ENCODE results near the gene NCOR1. TPM values are rescaled to one million over a fixed set of nuclear protein-coding genes. Genes with fewer than 3 reads are reported as not detected.
A peak's percentile ranks its signal among the peaks of the same experiment; 100 is the strongest.

The NCOR1 gene
- total and polyA plus RNA-seq, 9 of the 15 experiments (the other 6 are each of a cell fraction or from before 2014, with no cell fraction given), result 20.2 to 66.5 (median 50.9) TPM

DNA sequence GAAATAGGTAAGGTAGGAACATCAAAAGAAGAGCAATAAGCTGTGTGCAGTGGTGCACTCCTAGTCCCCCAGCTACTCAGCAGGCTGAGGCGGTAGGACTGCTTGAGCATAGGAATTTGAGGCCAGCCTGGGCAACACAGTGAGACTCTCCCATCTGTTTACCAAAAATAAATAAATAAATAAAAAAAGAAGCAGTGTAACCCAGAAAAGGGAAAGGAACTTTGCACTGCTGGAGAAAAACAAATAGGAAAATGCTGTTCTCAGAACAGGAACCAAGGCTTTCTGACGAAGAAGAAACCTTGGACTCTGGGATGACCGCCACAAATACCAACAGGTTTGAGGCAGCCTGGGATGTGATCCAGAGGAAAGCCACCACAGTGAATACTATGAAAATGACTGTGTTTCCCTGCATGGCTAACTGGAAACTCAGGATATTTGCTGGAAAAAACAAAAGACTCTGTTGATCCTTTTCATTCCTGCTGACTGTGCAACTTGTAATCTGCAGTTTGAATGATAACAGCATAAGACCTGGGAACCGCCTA, 174.6 kb downstream of the NCOR1 start (continued):
- TF ChIP-seq, protein P1, sequence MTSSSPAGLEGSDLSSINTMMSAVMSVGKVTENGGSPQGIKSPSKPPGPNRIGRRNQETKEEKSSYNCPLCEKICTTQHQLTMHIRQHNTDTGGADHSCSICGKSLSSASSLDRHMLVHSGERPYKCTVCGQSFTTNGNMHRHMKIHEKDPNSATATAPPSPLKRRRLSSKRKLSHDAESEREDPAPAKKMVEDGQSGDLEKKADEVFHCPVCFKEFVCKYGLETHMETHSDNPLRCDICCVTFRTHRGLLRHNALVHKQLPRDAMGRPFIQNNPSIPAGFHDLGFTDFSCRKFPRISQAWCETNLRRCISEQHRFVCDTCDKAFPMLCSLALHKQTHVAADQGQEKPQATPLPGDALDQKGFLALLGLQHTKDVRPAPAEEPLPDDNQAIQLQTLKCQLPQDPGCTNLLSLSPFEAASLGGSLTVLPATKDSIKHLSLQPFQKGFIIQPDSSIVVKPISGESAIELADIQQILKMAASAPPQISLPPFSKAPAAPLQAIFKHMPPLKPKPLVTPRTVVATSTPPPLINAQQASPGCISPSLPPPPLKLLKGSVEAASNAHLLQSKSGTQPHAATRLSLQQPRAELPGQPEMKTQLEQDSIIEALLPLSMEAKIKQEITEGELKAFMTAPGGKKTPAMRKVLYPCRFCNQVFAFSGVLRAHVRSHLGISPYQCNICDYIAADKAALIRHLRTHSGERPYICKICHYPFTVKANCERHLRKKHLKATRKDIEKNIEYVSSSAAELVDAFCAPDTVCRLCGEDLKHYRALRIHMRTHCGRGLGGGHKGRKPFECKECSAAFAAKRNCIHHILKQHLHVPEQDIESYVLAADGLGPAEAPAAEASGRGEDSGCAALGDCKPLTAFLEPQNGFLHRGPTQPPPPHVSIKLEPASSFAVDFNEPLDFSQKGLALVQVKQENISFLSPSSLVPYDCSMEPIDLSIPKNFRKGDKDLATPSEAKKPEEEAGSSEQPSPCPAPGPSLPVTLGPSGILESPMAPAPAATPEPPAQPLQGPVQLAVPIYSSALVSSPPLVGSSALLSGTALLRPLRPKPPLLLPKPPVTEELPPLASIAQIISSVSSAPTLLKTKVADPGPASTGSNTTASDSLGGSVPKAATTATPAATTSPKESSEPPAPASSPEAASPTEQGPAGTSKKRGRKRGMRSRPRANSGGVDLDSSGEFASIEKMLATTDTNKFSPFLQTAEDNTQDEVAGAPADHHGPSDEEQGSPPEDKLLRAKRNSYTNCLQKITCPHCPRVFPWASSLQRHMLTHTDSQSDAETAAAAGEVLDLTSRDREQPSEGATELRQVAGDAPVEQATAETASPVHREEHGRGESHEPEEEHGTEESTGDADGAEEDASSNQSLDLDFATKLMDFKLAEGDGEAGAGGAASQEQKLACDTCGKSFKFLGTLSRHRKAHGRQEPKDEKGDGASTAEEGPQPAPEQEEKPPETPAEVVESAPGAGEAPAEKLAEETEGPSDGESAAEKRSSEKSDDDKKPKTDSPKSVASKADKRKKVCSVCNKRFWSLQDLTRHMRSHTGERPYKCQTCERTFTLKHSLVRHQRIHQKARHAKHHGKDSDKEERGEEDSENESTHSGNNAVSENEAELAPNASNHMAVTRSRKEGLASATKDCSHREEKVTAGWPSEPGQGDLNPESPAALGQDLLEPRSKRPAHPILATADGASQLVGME (CRISPR knock-in tag; IDR thresholded peaks at IDR 0.05), result no peak
- TF ChIP-seq, protein P2, sequence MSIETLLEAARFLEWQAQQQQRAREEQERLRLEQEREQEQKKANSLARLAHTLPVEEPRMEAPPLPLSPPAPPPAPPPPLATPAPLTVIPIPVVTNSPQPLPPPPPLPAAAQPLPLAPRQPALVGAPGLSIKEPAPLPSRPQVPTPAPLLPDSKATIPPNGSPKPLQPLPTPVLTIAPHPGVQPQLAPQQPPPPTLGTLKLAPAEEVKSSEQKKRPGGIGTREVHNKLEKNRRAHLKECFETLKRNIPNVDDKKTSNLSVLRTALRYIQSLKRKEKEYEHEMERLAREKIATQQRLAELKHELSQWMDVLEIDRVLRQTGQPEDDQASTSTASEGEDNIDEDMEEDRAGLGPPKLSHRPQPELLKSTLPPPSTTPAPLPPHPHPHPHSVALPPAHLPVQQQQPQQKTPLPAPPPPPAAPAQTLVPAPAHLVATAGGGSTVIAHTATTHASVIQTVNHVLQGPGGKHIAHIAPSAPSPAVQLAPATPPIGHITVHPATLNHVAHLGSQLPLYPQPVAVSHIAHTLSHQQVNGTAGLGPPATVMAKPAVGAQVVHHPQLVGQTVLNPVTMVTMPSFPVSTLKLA (conservative IDR thresholded peaks at IDR 0.05), result no peak
- TF ChIP-seq KAT2B (IDR thresholded peaks at IDR 0.05; ENCODE audit: low read depth, low read length) (no peak), ILK (tag; IDR thresholded peaks at IDR 0.05; ENCODE audit: borderline replicate concordance, low read depth) (no peak), PHB (CRISPR knock-in tag; IDR thresholded peaks at IDR 0.05) (no peak), STAT5A (IDR thresholded peaks at IDR 0.05; ENCODE audit: borderline replicate concordance, low read length) (no peak), POLR2B (IDR thresholded peaks at IDR 0.05; ENCODE audit: low read depth, partially characterized antibody) (no peak), PHF8 (IDR thresholded peaks at IDR 0.05; ENCODE audit: borderline replicate concordance, low read length) (no peak), RBM25 (IDR thresholded peaks at IDR 0.05; ENCODE audit: low read depth, low read length, severe bottlenecking) (no peak), TBP (optimal IDR thresholded peaks at IDR 0.05; ENCODE audit: low read depth, low read length) (no peak), C11orf30 (IDR thresholded peaks at IDR 0.05; ENCODE audit: low read depth) (peak; percentile 82), KDM5B (IDR thresholded peaks at IDR 0.05; ENCODE audit: insufficient replicate concordance, low read depth, low read length) (no peak), MED1 (CRISPR knock-in tag; IDR thresholded peaks at IDR 0.05; ENCODE audit: borderline replicate concordance) (no peak), TAF9B (IDR thresholded peaks at IDR 0.05; ENCODE audit: partially characterized antibody) (no peak), CBX3 (IDR thresholded peaks at IDR 0.05; ENCODE audit: borderline replicate concordance in 1 of 2, low read length in 2 of 2) (no peak), GTF2A2 (tag; IDR thresholded peaks at IDR 0.05) (no peak)
- TF ChIP-seq, protein P3, sequence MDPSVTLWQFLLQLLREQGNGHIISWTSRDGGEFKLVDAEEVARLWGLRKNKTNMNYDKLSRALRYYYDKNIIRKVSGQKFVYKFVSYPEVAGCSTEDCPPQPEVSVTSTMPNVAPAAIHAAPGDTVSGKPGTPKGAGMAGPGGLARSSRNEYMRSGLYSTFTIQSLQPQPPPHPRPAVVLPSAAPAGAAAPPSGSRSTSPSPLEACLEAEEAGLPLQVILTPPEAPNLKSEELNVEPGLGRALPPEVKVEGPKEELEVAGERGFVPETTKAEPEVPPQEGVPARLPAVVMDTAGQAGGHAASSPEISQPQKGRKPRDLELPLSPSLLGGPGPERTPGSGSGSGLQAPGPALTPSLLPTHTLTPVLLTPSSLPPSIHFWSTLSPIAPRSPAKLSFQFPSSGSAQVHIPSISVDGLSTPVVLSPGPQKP (CRISPR knock-in tag; IDR thresholded peaks at IDR 0.05), result no peak
- TF ChIP-seq, protein P4, sequence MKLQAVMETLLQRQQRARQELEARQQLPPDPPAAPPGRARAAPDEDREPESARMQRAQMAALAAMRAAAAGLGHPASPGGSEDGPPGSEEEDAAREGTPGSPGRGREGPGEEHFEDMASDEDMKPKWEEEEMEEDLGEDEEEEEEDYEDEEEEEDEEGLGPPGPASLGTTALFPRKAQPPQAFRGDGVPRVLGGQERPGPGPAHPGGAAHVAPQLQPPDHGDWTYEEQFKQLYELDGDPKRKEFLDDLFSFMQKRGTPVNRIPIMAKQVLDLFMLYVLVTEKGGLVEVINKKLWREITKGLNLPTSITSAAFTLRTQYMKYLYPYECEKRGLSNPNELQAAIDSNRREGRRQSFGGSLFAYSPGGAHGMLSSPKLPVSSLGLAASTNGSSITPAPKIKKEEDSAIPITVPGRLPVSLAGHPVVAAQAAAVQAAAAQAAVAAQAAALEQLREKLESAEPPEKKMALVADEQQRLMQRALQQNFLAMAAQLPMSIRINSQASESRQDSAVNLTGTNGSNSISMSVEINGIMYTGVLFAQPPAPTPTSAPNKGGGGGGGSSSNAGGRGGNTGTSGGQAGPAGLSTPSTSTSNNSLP (IDR thresholded peaks at IDR 0.05; ENCODE audit: borderline replicate concordance, low read depth, low read length), result no peak
